Stimulated activated CD4-positive, alpha-beta T cell treated with anti-CD3 and anti-CD28 coated beads, Interleukin-1b, Interleukin-23, amount 100 ng/mL, for 24 hours (primary cell): ENCODE data around the gene PXT1.
"Not testable (repeated sequence)": the region's sequence is repeated elsewhere in the genome, so short reads cannot be mapped to it uniquely, and the experiment has no call there.

Experiments
- DNase-seq, 4 experiments: peaks; one replicate each; pipeline ENCODE4 v3.0.0-alpha.2; 2020; ENCODE audit warnings: low read depth in 4 of 4, low spot score in 1 of 4

Gene PXT1

DNA sequence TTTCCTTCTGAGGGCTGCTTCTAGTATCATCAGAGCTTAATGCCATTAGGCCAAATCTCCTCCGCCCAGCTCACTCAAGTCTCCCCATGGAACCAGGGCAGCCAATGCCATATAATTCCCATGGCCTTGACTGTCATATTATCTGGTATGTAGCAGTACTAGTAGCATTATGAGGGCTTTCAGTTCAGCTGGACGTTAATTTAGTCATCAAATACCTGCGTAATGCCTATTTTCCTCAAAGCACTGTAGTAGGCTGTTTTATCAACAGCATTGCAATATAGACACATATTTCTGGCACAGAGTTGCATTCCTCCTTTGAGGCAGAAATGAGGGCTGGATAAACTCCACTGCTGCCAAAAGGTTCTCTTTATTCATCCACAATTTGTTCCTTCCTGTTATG lies 1.8 kb upstream of the PXT1 start:
- DNase-seq = no peak

DNA sequence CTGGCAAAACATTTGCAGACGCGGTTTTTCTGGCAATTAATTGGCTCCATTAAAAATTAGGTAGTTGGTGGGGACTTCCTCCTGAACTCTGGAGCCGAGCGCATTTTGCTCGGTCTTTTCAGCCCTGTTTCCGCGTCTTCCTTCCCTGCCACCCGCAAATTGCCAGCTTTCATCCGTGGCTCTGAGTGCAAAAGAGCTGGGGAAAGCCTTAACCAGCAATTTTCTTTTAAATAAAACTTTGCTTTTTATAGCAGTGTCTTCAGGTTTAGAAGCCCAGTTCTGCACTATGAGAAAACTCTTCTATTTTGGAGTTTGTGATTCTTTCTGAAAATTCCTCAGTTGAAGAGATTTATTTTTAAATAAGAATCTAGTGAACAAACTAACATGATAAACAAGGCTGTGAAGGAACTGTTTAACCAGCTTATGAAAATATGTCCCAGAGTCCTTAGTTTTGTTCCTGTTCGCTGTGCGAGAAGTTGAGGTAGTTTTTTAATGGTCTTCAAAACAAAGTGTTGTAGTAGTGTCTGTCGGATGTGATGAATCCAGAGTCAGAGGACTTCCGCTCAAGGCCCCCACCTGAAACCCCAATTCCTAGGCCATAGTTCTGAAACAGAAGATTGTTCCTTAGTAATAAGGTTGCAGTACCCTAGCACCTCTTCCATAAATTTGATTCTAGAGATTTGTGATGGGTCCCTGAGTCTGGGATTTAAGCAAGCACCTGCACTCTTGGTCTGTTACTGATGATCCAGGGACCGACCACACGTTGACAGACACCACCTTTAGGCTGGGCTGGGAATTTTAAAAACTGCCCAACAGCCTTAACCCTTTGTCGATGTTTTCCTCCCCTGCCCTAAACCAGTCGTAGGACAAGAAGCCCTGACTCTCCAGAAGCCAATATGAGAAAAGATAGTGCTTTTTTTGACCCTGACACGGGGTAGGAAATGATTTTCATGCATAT lies 1.1 kb upstream of the PXT1 start:
- no peak for DNase-seq

DNA sequence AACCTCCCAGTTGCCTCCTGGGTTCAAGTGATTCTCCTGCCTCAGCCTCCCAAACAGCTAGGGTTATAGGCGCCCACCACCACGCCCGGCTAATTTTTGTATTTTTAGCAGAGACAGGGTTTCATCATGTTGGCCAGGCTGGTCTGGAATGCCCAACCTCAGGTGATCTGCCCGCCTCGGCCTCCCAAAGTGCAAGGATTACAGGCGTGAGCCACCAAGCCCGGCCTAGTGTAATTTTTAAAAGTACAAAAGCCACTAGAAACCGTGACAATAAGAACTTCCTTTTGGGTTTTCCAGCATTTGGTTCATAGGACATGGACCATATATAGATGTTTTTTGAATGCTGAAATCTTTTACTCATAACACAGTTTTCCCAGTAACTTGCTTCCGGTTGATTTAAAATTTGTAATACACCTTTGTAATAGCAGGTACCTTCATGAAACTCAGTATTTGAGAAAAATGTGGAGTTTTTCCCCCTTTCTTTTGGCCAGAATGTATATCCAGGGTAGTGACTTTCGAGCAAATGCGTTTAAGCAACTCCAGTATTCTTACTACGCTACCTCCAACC lies 467 bp downstream of the PXT1 start:
- DNase-seq = no peak

DNA sequence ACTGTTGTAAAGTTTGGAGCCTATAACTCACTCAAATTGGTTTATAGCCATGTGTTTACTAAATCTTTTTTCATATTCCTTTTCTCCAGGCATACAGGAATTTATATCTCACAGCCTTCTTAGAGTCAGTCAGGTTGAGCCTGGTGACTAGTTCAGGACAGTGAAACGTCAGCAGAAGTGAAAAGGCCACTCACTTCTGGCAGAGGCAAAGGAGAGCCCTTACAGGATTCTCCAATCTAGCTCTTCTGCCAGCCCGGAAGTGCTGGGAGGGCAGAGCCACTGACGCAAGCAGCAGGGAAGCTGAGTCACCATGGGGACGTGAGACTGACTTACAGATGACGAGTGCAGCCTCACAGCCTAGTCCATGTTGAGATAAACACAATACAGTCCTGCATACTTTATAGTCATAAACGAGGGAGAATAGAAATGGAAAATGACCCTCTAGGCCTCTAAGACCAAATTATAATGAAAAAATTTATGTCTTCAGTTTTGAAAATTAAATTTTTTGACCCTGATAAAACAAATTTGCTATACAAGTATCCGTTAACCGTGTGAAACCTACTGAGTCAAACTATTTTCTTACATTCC lies 1.3 kb downstream of the PXT1 start:
- peak; percentile 48 to 80 (median 62) for DNase-seq

DNA sequence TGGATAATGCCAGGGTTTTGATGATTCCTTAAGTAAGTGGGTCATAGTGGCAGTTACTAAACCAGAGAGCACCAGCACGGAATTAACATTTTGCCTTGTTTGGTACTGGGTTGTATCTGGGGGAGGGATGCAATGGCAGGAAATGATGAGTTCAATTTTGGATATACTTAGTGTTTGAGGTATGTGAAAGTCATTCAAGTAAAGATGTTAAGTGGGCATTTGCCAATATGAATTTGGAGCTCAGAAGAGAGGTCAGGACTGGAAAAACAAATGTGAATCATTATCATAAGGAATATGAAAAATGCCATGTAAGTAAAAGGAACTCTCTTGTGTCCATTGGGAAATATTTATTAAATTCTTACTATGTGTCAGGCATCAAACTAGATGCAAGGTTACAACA lies 6.2 kb downstream of the PXT1 start:
- no peak for DNase-seq

DNA sequence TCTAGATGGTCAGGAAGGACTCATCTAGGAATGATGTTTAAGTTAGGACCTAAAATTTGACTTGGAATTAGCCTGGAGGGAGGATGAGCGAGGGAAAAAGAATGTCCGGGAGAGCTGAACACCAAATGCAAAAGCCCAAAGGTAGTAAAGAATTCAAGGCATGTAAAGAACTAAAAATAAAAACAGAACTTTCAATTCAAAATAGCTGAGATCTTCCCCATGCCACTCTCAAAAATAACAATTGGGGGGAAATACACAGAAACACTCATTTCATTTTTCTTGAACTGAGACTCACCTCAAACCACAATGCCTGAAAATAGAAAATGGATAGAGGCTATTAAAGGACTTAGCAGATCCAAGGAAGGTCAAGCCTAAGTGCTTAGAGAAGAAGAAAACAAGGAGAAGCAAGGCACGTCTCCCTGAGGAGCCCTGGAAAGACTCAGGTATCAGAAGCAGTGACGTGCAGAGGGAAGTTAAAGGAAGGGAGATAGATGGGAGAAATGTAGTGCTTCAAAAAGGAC lies 10.4 kb downstream of the PXT1 start:
- DNase-seq = no peak

DNA sequence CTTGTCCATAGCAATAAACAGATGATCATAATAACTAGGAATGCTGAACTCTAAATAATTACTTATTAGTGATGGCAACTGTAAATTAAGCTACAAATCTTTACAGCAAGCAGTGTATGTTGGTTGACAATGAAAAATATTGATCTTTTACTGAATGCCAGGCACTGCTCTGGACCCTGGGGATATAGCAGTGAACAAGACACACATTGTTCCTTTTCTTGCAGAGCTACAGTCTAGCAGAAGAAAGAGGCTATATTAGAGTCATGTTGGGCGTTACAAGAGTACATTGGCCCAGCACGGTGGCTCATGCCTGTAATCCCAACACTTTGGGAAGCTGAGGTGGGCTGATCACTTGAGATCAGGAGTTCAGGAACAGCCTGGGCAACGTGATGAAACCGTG lies 11.5 kb downstream of the PXT1 start:
- DNase-seq = no peak

- no peak for DNase-seq
These were observed 12.3 kb downstream of the PXT1 start for GRCh38 chr6:36430351-36430750.

GRCh38 chr6:36428911-36429310 lies 13.7 kb downstream of the PXT1 start:
- no peak for DNase-seq

DNA sequence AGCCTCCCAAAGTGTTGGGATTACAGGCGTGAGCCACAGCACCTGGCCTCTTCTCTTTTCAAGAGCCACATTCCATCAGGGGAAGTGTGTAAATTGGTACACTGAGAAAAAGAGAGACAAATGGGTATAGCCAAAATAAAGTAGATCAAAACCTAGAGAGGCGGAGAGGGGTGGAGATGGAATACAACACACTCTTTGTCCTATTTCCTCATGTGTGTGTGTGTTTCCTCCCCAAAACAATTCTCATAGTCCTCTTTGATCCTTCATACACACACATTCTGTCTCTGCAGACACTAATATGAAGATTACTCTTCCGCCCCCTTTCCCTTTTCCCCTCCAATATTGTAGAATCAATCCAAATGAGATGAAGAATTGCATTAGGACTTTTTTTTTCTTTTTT lies 16.0 kb downstream of the PXT1 start:
- DNase-seq = no peak

DNA sequence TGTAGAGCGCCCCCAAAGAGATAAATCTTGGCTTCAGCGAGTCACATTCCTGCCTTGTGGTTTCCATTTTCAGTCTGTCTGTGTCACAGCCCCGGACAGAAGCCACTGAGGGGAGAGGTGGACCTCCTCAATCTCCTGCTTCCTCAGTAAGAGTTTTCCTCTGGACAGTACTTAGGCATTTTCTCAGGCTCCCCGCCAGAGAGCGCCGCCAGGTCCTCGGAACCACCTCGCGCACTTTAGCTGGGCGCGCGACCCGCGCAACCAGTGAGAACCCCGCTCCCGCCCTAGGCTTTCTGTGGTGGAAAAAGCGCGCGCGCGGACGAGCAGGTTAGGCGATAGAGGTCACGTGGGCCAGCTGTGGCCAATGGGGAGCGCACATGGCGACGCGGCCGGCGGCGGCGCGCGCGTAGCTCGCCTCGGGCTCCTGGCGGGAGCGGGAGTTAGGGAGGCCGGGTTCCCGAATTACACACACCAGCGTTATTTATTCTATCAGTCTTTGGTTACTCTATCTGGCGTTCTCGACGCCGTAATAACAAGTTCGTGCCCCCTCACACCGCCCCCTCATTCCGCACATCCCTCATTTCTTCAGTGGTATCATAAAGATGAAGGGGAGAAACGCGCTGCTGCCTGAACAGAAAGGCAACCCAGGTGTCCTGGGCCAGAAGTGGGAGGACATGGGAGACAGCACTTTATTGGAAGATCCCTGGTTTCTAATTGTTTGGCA lies 19.4 kb downstream of the PXT1 start:
- peak; percentile 92 to 99 (median 97) for DNase-seq

DNA sequence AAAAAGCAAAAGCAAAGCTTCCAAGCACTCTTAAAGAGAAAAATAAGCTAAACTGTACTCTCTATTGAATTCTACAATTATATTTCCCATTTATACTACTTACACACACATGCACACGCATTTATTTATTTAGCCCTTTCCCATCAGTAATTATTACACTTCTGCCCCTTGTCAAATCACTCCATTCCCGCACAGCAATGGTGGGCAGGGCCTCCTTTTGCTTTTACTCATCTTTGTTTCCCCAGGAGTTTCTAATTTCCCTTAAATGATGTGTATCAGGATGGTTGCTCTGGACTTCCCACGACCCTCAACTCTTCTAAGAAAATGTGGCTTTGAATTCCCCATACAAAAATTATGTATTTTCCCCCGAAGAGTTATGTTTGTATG lies 19.9 kb downstream of the PXT1 start:
- DNase-seq = no peak

GRCh38 chr6:36419310-36419709 lies 23.3 kb downstream of the PXT1 start:
- DNase-seq = no peak

DNA sequence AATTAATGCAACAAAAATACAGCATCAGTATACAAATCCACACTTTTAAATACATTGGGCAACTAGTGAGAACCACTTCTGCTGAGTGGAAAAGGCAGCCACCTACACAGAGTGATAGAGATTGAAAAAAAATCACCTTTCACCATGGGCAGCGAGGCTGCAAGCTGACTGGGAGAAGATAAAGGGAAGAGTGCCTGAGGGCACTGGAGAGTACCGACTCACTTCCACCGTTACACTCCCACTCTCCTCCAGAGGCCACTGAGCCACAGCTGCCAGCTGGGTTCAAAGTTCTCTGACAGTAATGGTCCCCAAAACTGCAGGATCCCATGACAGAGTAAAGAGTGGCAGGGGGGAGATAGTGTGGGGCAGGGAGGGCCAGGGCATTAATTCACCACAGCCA lies 24.1 kb downstream of the PXT1 start:
- DNase-seq = no peak

DNA sequence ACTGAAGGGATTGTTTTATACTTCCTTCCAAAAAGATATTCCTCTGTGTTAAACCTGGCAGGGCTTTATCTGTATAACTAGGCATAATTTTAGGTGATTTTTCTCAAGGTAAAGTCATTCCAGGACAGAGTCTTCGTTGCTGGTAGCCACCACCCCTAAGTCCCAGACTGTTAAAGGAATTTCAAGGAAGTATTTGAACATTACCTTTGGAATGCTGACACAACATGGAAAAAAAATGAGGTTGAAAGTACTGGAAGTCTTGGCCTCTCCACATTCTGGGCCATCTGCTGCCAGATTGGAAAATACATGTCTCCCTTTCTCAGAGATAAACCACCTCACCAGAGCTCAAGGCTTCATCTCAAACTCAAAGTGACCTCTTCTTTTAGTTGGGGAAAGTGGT lies 28.2 kb downstream of the PXT1 start:
- DNase-seq = no peak

DNA sequence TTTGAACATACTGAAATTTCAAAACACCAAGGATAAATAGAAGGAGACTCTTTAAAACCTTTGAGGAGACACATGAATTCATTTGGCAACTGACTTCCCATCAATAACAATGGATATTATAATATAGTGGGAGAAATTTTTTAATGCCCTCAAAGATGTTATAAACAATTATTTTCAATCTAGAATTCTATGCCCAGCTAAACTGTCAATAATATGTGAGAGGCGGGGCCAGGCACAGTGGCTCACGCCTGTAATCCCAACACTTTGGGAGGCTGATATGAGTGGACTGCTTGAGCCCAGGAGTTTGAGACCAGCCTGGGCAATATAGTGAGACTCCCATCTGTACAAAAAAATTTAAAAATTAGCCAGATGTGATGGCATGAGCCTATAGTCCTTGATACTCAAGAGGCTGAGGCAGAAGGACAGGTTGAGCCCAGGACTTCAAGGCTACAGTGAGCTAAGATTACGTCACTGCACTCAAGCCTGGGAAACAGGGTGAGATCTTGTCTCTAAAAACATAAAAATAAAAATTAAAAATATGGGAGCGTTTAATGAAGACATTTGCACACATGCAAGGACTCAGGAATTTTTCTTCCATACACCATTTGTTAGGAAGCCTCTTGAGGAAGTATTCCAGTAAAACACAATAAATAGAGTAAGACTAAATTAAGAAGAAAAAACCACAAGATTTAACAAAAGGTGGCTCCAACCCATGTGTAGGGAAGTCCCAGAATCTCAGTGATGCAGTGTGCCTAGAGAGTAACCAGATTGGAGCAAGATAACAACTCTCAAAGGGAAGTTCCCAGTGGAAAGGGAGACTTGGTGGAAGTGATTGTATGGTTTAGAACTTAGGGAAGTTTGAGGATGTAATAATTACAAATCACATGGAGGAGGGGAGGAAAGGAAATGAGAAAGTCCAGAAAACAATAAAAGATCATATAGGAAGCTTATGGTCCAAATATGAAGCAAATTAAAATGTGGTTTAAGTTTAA lies 28.9 kb downstream of the PXT1 start:
- DNase-seq = no peak

GRCh38 chr6:36409718-36410117 lies 32.9 kb downstream of the PXT1 start:
- DNase-seq = not testable (repeated sequence)

- DNase-seq = no peak
These were observed 38.5 kb downstream of the PXT1 start for GRCh38 chr6:36404164-36404563.

- no peak for DNase-seq
These were observed 40.2 kb downstream of the PXT1 start for GRCh38 chr6:36402481-36402880.

GRCh38 chr6:36399970-36400369 lies 42.7 kb downstream of the PXT1 start:
- DNase-seq = no peak
